ENCODE measurements around the gene KNL1.

DNA sequence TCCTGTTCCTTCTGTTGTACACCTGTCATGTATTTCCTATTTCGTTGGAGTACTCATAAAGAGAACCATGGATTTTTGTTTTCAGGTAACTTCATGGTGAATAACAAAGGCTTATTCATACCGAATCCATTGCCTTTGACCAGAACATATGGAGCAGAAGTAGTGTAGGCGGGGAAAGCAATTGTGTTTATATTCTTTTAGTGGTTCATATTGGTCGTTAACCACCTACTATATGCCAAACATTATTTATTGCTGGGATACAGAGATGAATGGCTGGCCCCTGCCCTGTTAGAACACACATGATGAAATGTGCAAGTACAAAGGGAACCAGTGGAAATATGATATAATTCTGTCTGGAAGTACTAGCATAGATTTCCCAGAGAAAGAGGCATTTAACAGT lies 15.2 kb upstream of the KNL1 start:
- TF ChIP-seq, protein P1, sequence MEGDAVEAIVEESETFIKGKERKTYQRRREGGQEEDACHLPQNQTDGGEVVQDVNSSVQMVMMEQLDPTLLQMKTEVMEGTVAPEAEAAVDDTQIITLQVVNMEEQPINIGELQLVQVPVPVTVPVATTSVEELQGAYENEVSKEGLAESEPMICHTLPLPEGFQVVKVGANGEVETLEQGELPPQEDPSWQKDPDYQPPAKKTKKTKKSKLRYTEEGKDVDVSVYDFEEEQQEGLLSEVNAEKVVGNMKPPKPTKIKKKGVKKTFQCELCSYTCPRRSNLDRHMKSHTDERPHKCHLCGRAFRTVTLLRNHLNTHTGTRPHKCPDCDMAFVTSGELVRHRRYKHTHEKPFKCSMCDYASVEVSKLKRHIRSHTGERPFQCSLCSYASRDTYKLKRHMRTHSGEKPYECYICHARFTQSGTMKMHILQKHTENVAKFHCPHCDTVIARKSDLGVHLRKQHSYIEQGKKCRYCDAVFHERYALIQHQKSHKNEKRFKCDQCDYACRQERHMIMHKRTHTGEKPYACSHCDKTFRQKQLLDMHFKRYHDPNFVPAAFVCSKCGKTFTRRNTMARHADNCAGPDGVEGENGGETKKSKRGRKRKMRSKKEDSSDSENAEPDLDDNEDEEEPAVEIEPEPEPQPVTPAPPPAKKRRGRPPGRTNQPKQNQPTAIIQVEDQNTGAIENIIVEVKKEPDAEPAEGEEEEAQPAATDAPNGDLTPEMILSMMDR (tag by site-specific recombination; IDR thresholded peaks at IDR 0.05) = no peak
- no peak for TF ChIP-seq PRDM1 (tag by site-specific recombination; IDR thresholded peaks at IDR 0.05)
- no peak for TF ChIP-seq ZBTB7A (tag by site-specific recombination; IDR thresholded peaks at IDR 0.05; ENCODE audit: low read depth)

Data from HEK293 (cell line).